HG03039 (cell line): ENCODE measurements around the gene SIN3B.
"Not testable (repeated sequence)": the region's sequence is repeated elsewhere in the genome, so short reads cannot be mapped to it uniquely, and the experiment has no call there.

Experiments
- ATAC-seq: cut with Tn5 transposase; IDR thresholded peaks from one replicate; pipeline ENCODE4 v1.9.1; 2021; ENCODE audit warnings: mild to moderate bottlenecking, moderate library complexity; ENCODE audit not compliant: unreplicated experiment

Gene SIN3B

DNA sequence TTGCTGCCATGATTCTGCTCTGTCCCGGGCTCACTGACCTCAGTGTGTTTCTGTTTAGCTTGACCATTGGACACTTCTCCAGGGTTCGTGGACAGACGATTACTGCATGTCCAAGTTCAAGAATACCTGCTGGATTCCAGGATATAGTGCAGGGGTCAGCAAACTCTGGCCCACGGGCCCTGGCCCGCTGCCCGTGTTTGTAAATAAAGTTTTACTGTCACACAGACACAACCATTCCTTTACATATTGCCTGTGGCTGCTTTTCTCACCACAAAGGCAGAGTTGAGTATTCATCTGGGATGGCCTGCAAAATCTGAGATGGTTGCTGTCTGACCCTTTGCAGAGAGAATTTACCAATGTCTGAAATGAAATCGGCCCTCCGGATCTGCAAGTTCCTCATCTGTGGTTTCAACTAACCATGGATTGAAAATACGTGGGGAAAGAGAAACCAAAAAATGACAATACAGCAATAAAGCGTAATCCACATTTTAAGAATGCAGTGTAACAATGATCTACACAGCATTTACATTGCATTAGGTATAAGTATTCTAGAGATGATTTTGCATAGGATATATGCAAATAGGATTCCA lies 33.7 kb downstream of the SIN3B start:
- ATAC-seq: no peak

DNA sequence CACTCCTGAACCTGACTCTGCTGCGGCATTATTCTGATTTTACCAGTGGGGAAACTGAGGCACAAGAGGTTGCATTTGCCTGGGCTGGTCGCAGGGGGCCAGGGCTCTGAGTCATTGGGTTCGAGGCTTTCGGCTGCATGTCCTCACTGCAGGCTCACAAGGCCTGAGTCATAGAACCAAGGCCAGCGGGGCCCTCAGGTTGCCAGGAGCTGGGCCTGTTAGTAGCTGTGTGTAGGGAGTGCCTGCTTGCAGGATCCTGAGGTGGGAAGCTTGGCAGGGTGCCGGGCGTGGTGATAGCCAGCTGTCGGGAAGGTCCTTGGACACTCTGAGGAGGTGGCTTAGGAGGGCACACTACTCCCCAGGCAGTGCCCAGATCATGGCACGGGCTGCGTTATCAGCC lies 38.0 kb downstream of the SIN3B start:
- no peak for ATAC-seq

DNA sequence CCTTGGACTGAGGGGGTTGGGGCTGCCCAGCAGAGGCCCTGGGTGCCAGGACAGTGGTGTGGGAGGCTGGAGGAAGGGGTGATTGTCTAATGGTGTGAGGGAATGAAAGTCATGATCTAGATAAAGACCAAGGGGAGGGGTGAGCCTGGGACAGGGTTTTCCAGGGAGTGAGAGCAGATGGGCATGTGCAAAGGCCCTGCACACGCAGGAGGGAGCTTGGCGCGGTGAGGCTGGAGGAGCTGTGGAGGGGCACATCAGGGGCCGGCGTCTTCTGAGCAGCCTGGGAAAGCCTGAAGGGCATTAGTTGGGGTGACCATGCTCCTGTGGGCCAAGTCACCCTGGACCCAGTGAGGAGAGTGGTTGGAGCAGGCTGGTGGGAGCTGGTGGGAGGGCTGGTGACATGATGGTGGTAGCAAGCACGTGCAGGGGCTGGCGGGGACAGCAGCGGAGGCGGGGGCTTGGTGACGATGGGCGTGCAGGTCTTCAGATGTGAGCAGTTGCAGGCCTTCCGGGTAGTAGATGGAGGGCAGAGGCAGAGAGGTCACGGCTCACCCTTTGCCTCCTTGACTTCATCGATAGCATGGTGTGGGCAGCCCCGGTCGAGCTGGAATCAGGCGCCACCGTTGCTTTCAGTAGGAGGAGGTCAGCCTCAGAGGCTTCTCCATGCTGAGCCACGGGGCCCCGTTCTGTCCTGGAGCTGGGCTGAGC lies 39.4 kb downstream of the SIN3B start:
- no peak for ATAC-seq

DNA sequence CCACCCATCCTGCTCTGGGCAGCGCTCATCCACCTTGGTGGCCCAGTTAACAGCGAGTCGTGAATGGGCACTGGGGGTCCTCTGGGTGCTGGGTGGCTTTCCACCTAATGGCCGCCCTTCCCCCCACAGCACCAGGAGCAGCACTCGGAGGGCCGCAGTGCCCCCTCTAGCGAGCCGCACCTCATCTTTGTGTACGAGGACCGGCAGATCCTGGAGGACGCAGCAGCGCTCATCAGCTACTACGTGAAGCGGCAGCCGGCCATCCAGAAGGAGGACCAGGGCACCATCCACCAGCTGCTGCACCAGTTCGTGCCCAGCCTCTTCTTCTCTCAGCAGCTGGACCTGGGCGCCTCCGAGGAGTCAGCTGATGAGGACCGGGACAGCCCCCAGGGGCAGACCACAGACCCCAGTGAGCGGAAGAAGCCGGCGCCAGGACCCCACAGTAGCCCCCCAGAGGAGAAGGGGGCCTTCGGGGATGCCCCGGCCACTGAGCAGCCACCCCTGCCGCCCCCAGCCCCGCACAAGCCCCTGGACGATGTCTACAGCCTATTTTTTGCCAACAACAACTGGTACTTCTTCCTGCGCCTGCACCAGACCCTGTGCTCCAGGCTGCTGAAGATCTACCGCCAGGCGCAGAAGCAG lies 40.3 kb downstream of the SIN3B start:
- ATAC-seq: no peak

DNA sequence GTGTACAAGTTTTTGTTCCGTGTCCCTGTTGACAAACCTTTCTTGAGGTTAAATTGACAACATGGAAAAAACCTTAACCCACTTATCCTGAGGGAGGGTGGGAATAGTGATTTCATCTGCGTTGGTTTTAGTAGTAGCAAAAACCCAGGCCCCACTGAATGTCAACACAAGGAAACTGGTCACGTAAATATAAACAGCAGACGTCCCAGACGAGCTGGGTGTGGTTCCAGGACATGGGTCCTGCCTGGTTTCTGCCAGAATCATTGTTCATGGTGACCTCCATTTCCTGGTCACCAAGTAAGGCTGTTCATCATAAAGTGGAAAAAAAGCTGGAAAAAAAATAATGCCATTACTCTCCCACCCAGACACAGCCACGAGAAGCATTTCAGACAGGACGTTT lies 42.7 kb downstream of the SIN3B start:
- ATAC-seq: no peak

DNA sequence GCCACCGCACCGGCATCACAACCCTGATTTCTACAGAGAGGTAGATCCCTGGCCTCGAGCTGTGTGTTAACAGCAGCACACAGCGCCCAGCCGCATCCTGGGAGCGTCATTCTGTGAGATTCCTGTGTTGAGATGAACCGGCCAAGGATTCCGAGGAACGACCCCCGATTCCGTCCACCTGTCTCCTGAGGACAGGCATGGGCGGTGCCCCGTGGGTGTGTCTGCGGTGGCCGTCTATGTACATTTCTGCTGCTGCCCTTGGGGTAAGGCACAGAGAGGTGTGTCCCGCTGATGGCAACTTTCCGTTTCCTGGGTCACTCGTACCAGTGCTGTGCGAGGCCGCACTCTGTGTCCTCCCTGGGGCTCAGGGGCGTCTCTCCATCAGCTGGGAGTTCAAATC lies 43.5 kb downstream of the SIN3B start:
- no peak for ATAC-seq

DNA sequence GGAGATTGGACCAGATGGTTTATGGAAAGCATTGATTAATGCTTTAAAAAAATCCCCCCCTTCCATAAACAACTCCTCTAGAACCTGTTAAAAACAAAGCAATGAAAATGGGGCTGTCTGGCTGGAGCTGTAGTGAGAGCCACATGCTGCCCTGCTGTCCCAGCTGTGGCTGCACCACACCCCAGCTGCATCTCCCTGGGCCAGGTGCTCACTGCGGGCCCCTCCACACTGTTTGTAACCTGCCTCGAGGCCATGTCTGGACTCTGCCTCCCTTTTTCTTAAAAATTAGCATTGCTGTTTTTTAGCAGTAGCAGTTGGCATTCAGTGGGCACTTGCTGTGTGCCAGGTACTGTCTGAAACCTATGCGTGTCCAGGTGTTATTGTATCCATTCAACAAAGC lies 44.4 kb downstream of the SIN3B start:
- no peak for ATAC-seq

DNA sequence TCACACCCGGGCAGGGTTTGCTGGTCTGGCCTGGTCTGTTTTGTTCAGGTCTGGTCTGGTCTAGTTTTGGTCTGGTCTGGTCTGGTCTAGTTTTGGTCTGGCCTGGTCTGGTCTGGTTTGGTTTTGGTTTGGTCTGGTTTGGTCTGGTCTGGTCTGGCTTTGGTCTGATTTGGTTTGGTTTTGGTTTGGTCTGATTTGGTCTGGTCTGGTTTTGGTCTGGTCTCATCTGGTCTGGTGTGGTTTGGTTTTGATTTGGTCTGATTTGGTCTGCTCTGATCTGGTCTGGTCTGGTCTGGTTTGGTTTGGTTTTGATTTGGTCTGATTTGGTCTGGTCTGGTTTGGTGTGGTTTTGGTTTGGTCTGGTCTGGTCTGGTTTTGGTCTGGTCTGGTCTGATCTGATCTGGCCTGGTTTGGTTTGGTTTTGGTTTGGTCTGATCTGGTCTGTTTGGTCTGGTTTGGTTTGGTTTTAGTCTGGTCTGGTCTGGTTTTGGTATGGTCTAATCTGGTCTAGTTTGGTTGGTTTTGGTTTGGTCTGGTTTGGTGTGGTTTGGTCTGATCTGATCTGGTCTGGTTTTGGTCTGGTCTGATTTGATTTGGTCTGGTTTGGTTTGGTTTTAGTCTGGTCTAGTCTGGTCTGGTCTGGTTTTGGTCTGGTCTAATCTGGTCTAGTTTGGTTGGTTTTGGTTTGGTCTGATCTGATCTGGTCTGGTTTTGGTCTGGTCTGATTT lies 45.2 kb downstream of the SIN3B start:
- ATAC-seq: no peak

DNA sequence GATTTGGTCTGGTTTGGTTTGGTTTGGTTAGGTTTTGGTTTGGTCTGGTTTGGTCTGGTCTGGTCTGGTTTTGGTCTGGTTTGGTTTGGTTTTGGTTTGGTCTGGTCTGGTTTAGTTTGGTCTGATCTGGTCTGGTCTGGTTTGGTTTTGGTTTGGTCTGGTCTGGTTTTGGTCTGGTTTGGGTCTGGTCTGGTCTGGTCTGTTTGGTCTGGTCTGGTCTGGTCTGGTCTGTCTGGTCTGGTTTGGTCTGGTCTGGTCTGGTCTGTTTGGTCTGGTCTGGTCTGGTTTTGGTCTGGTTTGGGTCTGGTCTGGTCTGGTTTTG lies 45.7 kb downstream of the SIN3B start:
- not testable (repeated sequence) for ATAC-seq

DNA sequence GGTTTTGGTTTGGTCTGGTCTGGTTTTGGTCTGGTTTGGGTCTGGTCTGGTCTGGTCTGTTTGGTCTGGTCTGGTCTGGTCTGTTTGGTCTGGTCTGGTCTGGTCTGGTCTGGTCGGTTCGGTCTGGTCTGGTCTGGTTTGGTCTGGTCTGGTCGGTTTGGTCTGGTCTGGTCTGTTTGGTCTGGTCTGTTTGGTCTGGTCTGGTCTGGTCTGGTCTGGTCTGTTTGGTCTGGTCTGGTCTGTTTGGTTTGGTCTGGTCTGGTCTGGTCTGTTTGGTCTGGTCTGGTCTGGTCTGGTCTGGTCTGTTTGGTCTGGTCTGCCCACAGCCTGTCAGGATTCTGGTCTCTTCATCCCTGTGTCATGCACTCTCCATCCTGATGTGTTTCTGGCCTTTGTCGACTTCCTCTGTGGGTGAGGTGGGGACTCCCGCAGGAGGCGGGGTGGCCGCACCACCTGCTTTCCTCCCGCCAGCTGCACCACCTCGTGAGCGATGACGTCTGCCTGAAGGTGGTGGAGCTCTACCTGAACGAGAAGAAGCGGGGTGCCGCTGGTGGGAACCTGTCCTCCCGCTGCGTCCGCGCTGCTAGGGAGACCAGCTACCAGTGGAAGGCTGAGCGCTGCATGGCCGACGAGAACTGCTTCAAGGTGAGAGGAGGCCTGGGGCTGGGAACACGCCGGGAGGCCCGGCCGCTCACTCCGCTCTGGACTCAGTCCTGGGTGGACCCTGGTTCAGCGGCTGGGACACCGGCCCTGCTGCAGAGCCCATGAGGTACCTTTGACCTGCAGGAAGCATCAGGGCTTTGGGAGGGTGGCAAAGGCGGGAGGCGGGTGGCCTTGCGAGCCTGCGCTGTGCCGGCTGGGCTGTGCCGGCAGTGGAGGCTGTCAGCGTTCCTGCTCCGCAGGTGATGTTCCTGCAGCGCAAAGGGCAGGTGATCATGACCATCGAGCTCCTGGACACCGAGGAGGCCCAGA lies 46.7 kb downstream of the SIN3B start:
- no peak for ATAC-seq

DNA sequence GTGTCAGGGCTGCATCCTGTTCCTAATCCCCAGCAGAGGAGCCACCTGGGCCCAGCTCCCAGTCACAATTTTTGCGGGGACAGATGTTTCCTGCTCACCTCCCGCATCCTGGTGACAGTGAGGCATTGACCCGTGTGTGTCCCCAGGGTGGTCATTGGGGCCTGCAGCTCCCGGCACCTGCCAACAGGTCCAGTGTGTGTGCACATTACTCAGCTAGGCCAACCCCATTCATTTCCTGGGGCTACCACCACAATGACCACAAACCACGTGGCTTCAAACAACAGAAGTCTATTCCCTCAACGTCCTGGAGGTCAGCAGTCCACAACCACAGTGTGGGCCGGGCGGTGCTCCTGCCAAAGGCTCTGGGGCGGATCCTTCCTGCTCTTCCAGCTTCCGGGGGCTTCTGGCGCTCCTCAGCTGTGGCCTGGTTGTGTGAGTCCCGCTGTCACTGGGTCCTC lies 47.7 kb downstream of the SIN3B start:
- ATAC-seq: no peak

DNA sequence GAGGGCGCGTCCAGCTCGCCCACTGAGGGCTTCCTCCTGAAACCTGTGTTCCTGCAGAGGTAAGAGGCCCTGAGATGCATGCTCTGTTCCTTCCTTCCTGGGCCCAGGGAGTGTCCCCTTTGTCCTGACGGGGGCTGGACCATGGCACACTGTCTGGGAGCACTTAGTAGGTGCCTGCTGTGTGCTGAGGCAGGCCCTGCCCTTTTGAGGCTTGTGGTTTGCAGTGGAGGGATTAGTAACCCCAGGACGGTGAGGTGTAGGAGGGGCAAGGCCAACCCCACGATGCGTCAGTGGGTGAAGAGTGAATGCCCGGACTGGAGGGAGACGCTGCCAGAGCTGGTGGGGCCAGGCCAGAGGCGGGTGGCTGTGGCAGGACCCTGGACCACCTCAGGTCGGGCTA lies 48.4 kb downstream of the SIN3B start:
- no peak for ATAC-seq

DNA sequence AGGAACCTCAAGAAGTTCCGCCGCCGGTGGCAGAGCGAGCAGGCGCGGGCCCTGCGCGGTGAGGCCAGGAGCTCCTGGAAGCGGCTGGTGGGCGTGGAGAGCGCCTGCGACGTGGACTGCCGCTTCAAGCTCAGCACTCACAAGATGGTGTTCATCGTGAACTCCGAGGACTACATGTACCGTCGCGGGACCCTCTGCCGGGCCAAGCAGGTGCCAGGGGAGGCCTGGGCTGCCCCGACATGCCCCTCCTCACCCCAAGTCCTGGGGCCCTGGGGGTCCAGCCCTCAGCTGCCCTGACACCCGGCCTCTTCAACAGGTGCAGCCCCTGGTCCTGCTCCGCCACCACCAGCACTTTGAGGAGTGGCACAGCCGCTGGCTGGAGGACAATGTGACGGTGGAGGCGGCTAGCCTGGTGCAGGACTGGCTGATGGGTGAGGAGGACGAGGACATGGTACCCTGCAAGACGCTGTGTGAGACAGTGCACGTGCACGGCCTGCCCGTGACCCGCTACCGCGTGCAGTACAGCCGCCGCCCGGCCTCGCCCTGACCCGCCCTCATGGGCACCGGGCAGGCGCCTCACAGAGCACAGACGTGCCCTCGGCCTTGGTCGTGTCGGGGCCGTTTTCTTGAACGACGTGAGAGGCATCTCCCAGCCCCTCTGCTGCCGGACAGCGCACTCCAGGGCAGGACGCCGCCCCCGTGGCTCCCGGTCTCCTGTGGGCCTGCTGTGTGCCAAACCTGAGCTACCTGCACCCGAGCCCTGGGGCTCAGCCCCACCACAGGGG lies 49.2 kb downstream of the SIN3B start:
- no peak for ATAC-seq

DNA sequence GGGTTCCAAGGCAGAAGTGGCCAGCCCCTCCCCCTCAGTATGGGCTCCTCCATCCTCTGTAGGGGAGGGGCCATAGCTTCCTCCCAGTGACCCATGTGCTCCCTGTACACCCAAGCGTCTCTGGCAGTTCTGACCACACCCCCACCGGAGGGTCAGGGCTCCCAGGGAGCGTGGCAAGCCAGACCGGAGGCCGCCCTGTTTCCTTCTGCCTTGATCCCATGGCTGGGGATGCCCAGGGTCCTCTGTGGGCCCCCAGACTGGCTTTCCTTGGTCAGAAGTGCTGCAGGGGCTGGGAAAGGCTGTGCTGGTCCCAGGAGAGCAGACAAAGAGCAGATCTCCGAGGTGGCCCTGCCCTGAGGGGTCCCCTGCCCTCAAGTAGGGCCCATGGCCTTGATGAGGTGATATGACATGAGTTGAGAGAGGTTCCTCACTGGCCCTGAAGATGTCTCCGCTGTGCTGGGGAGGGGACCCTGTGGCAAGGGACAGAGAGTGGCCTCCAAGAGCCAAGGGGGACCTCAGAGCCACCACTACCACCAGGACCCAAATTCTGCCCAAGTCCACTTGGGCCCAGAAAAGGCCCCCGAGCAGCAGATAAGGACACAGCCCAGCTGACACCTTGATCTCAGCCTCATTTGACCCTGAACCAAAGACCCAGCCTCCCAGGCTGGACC lies 51.8 kb downstream of the SIN3B start:
- no peak for ATAC-seq

DNA sequence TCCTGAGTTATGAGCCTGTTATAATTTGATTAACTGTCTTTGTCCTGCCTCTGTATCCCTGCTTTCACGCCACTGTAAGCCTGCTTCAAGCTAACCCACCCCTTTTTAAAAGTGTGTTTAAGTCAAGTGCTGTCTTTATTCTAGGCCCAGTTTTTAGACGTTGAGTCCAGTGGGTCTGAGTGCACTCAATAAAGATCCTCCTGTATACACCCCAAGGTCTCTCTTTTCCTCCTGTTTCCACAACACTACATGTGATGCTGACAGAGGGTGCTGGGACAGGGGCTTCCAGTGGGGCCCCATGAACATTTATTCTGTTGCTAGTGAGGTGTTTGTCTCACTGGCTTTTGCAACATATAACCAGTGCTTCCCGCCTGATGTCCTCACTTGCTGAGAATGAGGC lies 52.9 kb downstream of the SIN3B start:
- no peak for ATAC-seq

DNA sequence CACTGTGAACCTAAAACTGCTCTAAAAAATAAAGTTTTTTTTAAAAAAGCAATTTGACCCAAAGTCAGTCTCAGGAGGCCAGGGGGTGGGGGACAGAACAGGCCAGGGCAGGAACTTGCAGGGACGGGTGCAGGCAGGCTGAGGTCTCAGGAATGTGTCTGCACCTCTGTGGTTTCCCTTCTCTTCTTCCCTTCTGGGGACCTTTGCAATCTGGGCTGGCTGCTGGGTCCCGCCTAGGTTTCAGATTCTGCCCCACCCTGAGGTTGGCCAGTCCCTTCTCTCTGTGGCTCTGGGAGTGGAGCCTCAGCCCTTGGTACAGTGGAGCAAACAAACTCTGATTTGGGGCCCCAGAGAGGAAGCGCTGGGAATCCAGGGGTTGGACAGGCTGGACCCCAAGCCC lies 54.3 kb downstream of the SIN3B start:
- ATAC-seq: no peak

DNA sequence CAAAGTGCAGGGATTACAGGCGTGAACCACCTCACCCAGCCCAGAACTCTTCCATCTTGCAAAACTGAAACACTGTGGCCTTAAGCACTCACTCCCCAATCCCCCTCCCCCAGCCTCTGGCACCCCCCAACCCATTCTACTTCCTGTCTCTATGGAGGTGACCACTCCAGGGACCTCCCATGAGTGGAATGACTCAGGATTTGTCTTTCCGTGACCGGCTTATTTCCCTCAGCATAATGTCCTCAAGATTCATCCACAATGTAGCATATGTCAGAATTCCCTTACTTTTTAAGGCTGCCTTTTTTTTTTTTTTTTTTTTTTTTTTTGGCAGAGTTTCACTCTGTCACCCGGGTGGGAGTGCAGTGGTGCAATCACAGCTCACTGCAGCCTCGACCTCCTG lies 56.0 kb downstream of the SIN3B start:
- no peak for ATAC-seq

DNA sequence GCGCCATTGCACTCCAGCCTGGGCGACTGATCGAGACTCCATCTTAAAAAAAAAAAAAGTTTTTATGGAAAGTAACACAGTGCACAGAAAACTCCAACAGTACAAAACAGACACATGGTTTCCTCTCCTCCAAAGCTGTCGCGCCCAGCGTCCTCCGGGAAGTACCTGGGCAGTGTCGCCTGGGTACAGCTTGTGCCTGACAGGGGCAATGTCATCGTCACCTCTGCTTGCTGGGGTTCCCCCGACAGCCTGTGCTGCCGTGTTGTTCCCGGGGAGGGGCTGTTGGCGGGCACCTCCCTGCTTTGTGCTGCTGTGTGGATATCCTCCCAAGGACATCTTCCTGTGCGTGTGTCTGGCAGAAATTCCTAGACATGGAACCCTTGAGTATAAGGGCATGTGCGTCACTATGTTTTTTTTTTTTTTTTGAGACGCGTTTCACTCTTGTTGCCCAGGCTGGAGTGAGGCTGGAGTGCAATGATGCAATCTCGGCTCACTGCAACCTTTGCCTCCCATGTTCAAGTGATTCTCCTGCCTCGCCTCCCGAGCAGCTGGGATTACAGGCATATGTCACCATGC lies 57.2 kb downstream of the SIN3B start:
- no peak for ATAC-seq
